ENCODE data around the gene TMCO5A. TPM values are rescaled to one million over a fixed set of nuclear protein-coding genes. Genes with fewer than 3 reads are reported as not detected.

Gene TMCO5A
- total RNA-seq, 1 experiment from 2014 or later = not detected

DNA sequence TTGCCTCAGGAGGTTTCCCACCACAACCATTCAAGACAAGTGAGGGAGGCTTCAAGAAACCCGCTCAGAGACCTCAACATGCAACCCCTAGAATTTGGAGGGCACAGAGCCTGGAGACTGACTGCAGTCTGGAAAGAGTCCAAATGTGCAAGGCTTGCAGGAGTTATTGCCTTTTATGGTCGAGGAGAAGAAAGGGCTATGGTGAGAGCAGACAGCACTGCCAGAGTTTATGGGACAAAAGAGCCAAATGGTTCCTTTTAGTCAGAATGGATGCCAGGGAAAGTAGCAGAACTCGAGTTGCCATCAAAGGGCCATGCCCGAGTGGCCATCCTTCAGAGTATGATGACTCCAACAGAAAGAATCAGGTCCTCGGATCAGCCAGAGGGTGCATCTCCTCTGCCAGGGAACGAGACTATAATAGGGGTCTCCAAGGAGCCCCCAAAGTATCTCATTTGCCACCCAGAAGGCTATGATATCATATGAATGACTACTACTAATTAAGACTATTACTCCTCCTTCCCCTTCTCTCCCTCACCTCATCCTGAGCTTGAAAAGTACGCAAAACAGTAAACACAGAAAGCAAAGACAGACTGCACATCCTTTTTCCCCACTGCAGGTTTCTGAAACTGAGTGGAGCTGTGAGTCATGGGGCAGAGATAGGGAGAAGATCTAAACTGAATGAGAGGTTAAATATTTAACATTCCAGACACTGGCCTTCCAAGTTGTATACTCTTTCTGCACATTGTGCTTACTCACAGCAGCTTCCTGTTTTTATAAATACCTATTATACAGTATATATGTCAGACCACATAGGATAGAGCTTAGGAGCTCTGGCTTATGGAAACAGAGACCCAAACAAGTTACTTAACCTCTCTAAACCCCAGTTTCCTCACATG lies 33.9 kb upstream of the TMCO5A start:
- Histone ChIP-seq H2BK120ac (ENCODE audit: low read depth, low read length, poor library complexity, severe bottlenecking) (no peak overlapping the region), H3K79me2 (ENCODE audit: insufficient read depth, low read length) (no peaks in the 10 kb centered on the region), H4K8ac (replicated peaks; ENCODE audit: insufficient read length, low read depth, low read length) (no peak overlapping the region), H2AFZ (ENCODE audit: low read length) (no peak overlapping the region), H3K23ac (ENCODE audit: insufficient read length, low read depth, low read length) (no peak overlapping the region), H4K91ac (ENCODE audit: insufficient read length, low read depth, low read length) (no peak overlapping the region), H3K56ac (ENCODE audit: insufficient read length, low read depth, low read length) (no peak overlapping the region), H3K27ac (ENCODE audit: insufficient read length, low read depth, low read length) (no peak overlapping the region), H2BK15ac (ENCODE audit: low read depth, low read length) (no peak overlapping the region), H4K20me1 (ENCODE audit: control insufficient read depth, insufficient read depth, insufficient read length) (no peaks in the 10 kb centered on the region), H3K9ac (ENCODE audit: extremely low read depth, insufficient read length, low read length) (no peak overlapping the region), H3T11ph (ENCODE audit: low read length) (no peak overlapping the region), H2BK20ac (ENCODE audit: low read depth, low read length, poor library complexity, severe bottlenecking) (no peak overlapping the region), H2BK12ac (ENCODE audit: insufficient read length, low read depth, low read length) (no peak overlapping the region), H3K4ac (ENCODE audit: low read depth, low read length) (no peak overlapping the region), H3K27me3 (ENCODE audit: insufficient read depth, low read length) (no peaks in the 10 kb centered on the region), H4K5ac (ENCODE audit: insufficient read length, low read depth, low read length) (no peak overlapping the region), H2BK5ac (ENCODE audit: insufficient read length, low read length) (no peak overlapping the region), H3K79me1 (ENCODE audit: insufficient read depth, low read depth, low read length, poor library complexity, severe bottlenecking) (no peaks in the 10 kb centered on the region), H3K4me1 (ENCODE audit: insufficient read depth, low read length) (no peaks in the 10 kb centered on the region), H3K14ac (ENCODE audit: insufficient read depth, low read length) (no peak overlapping the region), H3K23me2 (ENCODE audit: insufficient read length, low read depth, low read length, poor library complexity, severe bottlenecking) (no peaks in the 10 kb centered on the region), H3K9me3 (ENCODE audit: control insufficient read depth, low read depth, low read length) (no peaks in the 10 kb centered on the region), H3K18ac (ENCODE audit: insufficient read length, low read depth, low read length) (no peak overlapping the region), H2AK5ac (ENCODE audit: insufficient read length, low read length) (no peak overlapping the region), H3K4me2 (ENCODE audit: insufficient read depth, insufficient read length, low read length) (no peak overlapping the region)
- H3K36me3 Mint-ChIP-seq (ENCODE audit: insufficient read depth in 1 of 3, low read depth in 3 of 3) = no peaks in the 10 kb centered on the region
- no peak overlapping the region for H3K27ac Mint-ChIP-seq
- 0 out of 4 replicates have a peak, but pooled peaks cover 0 to 5% of the 10 kb centered on the region in 2 experiments for H3K4me1 Mint-ChIP-seq
- peaks cover 5% of the 10 kb centered on the region; the same call in 1 of the 2 replicates for H3K27me3 Mint-ChIP-seq (ENCODE audit: low read depth)
- TF ChIP-seq, protein P1, sequence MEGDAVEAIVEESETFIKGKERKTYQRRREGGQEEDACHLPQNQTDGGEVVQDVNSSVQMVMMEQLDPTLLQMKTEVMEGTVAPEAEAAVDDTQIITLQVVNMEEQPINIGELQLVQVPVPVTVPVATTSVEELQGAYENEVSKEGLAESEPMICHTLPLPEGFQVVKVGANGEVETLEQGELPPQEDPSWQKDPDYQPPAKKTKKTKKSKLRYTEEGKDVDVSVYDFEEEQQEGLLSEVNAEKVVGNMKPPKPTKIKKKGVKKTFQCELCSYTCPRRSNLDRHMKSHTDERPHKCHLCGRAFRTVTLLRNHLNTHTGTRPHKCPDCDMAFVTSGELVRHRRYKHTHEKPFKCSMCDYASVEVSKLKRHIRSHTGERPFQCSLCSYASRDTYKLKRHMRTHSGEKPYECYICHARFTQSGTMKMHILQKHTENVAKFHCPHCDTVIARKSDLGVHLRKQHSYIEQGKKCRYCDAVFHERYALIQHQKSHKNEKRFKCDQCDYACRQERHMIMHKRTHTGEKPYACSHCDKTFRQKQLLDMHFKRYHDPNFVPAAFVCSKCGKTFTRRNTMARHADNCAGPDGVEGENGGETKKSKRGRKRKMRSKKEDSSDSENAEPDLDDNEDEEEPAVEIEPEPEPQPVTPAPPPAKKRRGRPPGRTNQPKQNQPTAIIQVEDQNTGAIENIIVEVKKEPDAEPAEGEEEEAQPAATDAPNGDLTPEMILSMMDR (conservative IDR thresholded peaks at IDR 0.05) = no peak
- WGBS (ENCODE audit: extremely low coverage, insufficient read length, low lambda C conversion rate) = no CpG with 5 or more reads among the region's 7 CpGs
- H3K4me3 Mint-ChIP-seq = no peak overlapping the region
- no peak for DNase-seq
- H3K9me3 Mint-ChIP-seq = no peaks in the 10 kb centered on the region

All from H9 (cell line).